Right ventricle myocardium superior (tissue), 1 donor: ENCODE measurements around the gene RING1. TPM values are rescaled to one million over a fixed set of nuclear protein-coding genes. Genes with fewer than 3 reads are reported as not detected.
"Not testable (repeated sequence)": the region's sequence is repeated elsewhere in the genome, so short reads cannot be mapped to it uniquely, and the experiment has no call there.

Experiments used
- ATAC-seq: fragments of 200-7000 bp; cut with Tn5 transposase; one replicate; pipeline ENCODE4 v1.9.1; 2020; ENCODE audit warnings: mild to moderate bottlenecking; ENCODE audit not compliant: poor library complexity
- DNase-seq: peaks from one replicate; pipeline ENCODE4 v3.0.0-alpha.2; 2020
- intact Hi-C: fragments of 100-400 bp; cut with DNase I; formaldehyde crosslinking; loops from one replicate; pipeline ENCODE4 v1.11.2; 2022
- total RNA-seq: library from RNA; stranded (reverse); fragmentation: NEBNext Ultra II Directional; extraction: Animal tissue kit (Norgen Biotek cat#: 25700); gene quantifications from one replicate; pipeline ENCODE4 v1.2.1, GENCODE V29; 2021
- donor health status: DM: no; HTN: yes; CAD: no; lungs with severe emphysema.

Gene RING1
- total RNA-seq, 1 donor from 2014 or later = 26.4 TPM

- DNase-seq (no peak), ATAC-seq (no peak)
- intact Hi-C loops = no loop called here
These were observed 7.2 kb downstream of the RING1 start for GRCh38 chr6:33215271-33216116.

- no peak for ATAC-seq
- intact Hi-C loops = no loop called here
- no peak for DNase-seq
These were observed 7.9 kb downstream of the RING1 start for GRCh38 chr6:33216117-33216649.

- ATAC-seq (no peak), DNase-seq (no peak)
- intact Hi-C loops = no loop called here
These were observed 8.9 kb downstream of the RING1 start for GRCh38 chr6:33217246-33217645.

- intact Hi-C loops = no loop called here
- ATAC-seq (no peak), DNase-seq (no peak)
These were observed 9.4 kb downstream of the RING1 start for GRCh38 chr6:33217681-33218080.

GRCh38 chr6:33226503-33227120 lies 18.3 kb downstream of the RING1 start:
- ATAC-seq, intact Hi-C loops, DNase-seq: not testable (repeated sequence)

GRCh38 chr6:33235221-33235634 lies 26.9 kb downstream of the RING1 start:
- no peak for ATAC-seq
- no peak for DNase-seq
- intact Hi-C loops = no loop called here

GRCh38 chr6:33236328-33236727 lies 28.0 kb downstream of the RING1 start:
- DNase-seq = no peak
- ATAC-seq = no peak
- intact Hi-C loops = no loop called here

GRCh38 chr6:33236852-33237251 lies 28.6 kb downstream of the RING1 start:
- ATAC-seq = no peak
- intact Hi-C loops = no loop called here
- no peak for DNase-seq

- intact Hi-C loops = no loop called here
- DNase-seq (no peak), ATAC-seq (no peak)
These were observed 29.4 kb downstream of the RING1 start for GRCh38 chr6:33237741-33238140.

GRCh38 chr6:33241968-33242367 lies 33.7 kb downstream of the RING1 start:
- ATAC-seq = no peak
- DNase-seq = no peak
- intact Hi-C loops = no loop called here

GRCh38 chr6:33243476-33243875 lies 35.2 kb downstream of the RING1 start:
- no peak for ATAC-seq
- no peak for DNase-seq
- intact Hi-C loops = no loop called here

GRCh38 chr6:33247977-33248642 lies 39.8 kb downstream of the RING1 start:
- ATAC-seq (peak; percentile 79), DNase-seq (peak; percentile 92)
- intact Hi-C loops = loop anchor here (5.0 kb wide), 4 partner anchors 41 to 236 kb away; partner anchors contain the start of gene RING1

- peak; percentile 22 for ATAC-seq
- DNase-seq = peak; percentile 50
- intact Hi-C loops = loop anchor here (5.0 kb wide), 4 partner anchors 41 to 236 kb away; partner anchors contain the start of gene RING1
These were observed 40.3 kb downstream of the RING1 start for GRCh38 chr6:33248643-33248931.

GRCh38 chr6:33248932-33249731 lies 40.8 kb downstream of the RING1 start:
- ATAC-seq (peak; percentile 97), DNase-seq (peak; percentile 99)
- intact Hi-C loops = loop anchor here (5.0 kb wide), 4 partner anchors 42 to 237 kb away; partner anchors contain the start of gene RING1

- intact Hi-C loops = loop anchor here (5.0 kb wide), 4 partner anchors 43 to 238 kb away; partner anchors contain the start of gene RING1
- ATAC-seq = no peak
- DNase-seq = no peak
These were observed 41.7 kb downstream of the RING1 start for GRCh38 chr6:33249732-33250630.

GRCh38 chr6:33250731-33251130 lies 42.4 kb downstream of the RING1 start:
- DNase-seq (no peak), ATAC-seq (no peak)

GRCh38 chr6:33251395-33252012 lies 43.2 kb downstream of the RING1 start:
- no peak for ATAC-seq
- no peak for DNase-seq
- intact Hi-C loops = no loop called here

More at GRCh38 chr6:33250731-33251130, 42.4 kb downstream of the RING1 start:
- intact Hi-C loops = no loop called here
